Ovary (tissue), 9 donors: ENCODE data around the gene AQP3. TPM values are rescaled to one million over a fixed set of nuclear protein-coding genes. Genes with fewer than 3 reads are reported as not detected.

Experiments
- DNase-seq, 5 donors: peaks; one replicate each; pipeline ENCODE4 v3.0.0-alpha.2; 2019 to 2020
- H3K27ac ChIP-seq, 2 donors: fragments of 200-600 bp; one replicate each; pipeline versions ENCODE4 v1.5.1 to v1.8.0; 2019 to 2022
- H3K27me3 ChIP-seq: fragments of 200-600 bp; one replicate; pipeline ENCODE4 v1.8.0; 2022
- H3K36me3 ChIP-seq: fragments of 200-600 bp; sonication (generic); one replicate; pipeline ENCODE4 v1.5.1; 2019
- H3K4me1 ChIP-seq: one replicate; pipeline ENCODE4 v1.8.1; 2013; ENCODE audit warnings: mild to moderate bottlenecking, moderate library complexity; ENCODE audit not compliant: insufficient read depth
- H3K4me3 ChIP-seq: fragments of 200-600 bp; sonication (generic); one replicate; pipeline ENCODE4 v1.5.1; 2017
- H3K9me3 ChIP-seq, 2 donors: fragments of 200-600 bp in 1 of 2; sonication (generic) in 1 of 2; one replicate each; pipeline versions ENCODE4 v1.5.1 to v1.8.1; 2013 to 2019; ENCODE audit warnings: mild to moderate bottlenecking in 1 of 2, moderate library complexity in 1 of 2
- CTCF ChIP-seq, 3 donors: fragments of 450-650 bp in 2 of 3; fragments of 200-600 bp in 1 of 3; IDR thresholded peaks; one replicate each; pipeline versions ENCODE4 v1.5.1 to v1.8.0; 2016 to 2022; ENCODE audit warnings: antibody characterized with exemption in 3 of 3, mild to moderate bottlenecking in 1 of 3
- EP300 ChIP-seq: sonication (generic); formaldehyde crosslinking; IDR thresholded peaks from one replicate; pipeline ENCODE4 v1.6.1; 2017; ENCODE audit warnings: antibody characterized with exemption
- POLR2A ChIP-seq: fragments of 450-650 bp; IDR thresholded peaks from one replicate; pipeline ENCODE4 v1.6.1; 2017; ENCODE audit warnings: antibody characterized with exemption, mild to moderate bottlenecking, moderate library complexity
- WGBS, 3 donors: extraction: QIAGEN DNeasy Blood & Tissue Kit in 1 of 3; methylation state at CpG; one replicate each; pipeline versions ENCODE4 v1.1.5 to v1.1.7; 2013 to 2017; 5-methylcytosine and 5-hydroxymethylcytosine counted together
- intact Hi-C, 4 donors: fragments of 100-400 bp; cut with DNase I; formaldehyde crosslinking; loops; one replicate each; pipeline versions ENCODE4 v1.11.0 to v1.15.1; 2022 to 2023
- polyA plus RNA-seq, 2 donors: library from polyadenylated mRNA; stranded (reverse); fragments of 200-250 nt in 1 of 2; fragments of 350-450 nt in 1 of 2; fragmentation: Illumina TruSeq in 1 of 2; extraction: RNeasy Lipid Tissue Mini Kit (QIAGEN cat#74804) in 1 of 2; gene quantifications; one replicate each; pipeline ENCODE4 v1.2.3, GENCODE V29; 2013 to 2014
- total RNA-seq, 7 donors: library from RNA; depleted of rRNA in 2 of 7; stranded (reverse); fragments of >200 nt in 2 of 7; fragmentation: NEBNext Ultra II Directional in 3 of 7; extraction: Animal tissue kit (Norgen Biotek cat#: 25700) in 3 of 7; gene quantifications; one replicate each; pipeline versions ENCODE4 v1.1.0 to v1.2.4, GENCODE V29; 2016 to 2023
- donor health status: DM: no; HTN: no; CAD: no; lungs with moderate emphysema.
- donor health status: DM: no; HTN: no; CAD: no.
- donor health status: Bipolar disorder and iron deficiency.
- donor health status: DM: yes; HTN: yes; CAD: no.
- donor health status: DM: no; HTN: no; CAD: no.
- donor health status: DM: yes; HTN: yes; CAD: no.

Gene AQP3
- total and polyA plus RNA-seq, 9 donors: 5.6 to 47.2 (median 8.7) TPM

- no peaks in the 10 kb centered on the region for H3K36me3 ChIP-seq
- no peaks in the 10 kb centered on the region for H3K4me1 ChIP-seq
- no peaks in the 10 kb centered on the region for H3K9me3 ChIP-seq
- WGBS, 3 donors: 48 to 68% (median 50%) methylated on average over 2 of the region's 2 CpGs
- intact Hi-C loops: no loop called here
- H3K4me3 ChIP-seq: no peak overlapping the region
- H3K27me3 ChIP-seq: no peaks in the 10 kb centered on the region
- TF ChIP-seq CTCF (IDR thresholded peaks at IDR 0.05) (no peak), EP300 (no peak), POLR2A (no peak)
- H3K27ac ChIP-seq: no peak overlapping the region
- DNase-seq: no peak
Observed at GRCh38 chr9:33480106-33480505, 32.7 kb upstream of the AQP3 start.

GRCh38 chr9:33476503-33476902 is 29.1 kb upstream of the AQP3 start:
- Histone ChIP-seq H3K27ac (no peak overlapping the region), H3K4me3 (no peak overlapping the region), H3K9me3 (no peaks in the 10 kb centered on the region), H3K36me3 (no peaks in the 10 kb centered on the region), H3K4me1 (peaks cover 7% of the 10 kb centered on the region), H3K27me3 (no peaks in the 10 kb centered on the region)
- TF ChIP-seq CTCF (IDR thresholded peaks at IDR 0.05): no peak
- TF ChIP-seq EP300: no peak
- no peak for TF ChIP-seq POLR2A
- intact Hi-C loops: no loop called here
- DNase-seq: peak in 2 of 5 donors; percentile 4 to 13
- WGBS, 3 donors: 79 to 86% (median 83%) methylated on average over 10 of the region's 10 CpGs

- 85 to 91% (median 89%) methylated on average over 1 of the region's 1 CpG for WGBS, 3 donors
- intact Hi-C loops: no loop called here
- Histone ChIP-seq H3K4me1 (peaks cover 7% of the 10 kb centered on the region), H3K36me3 (no peaks in the 10 kb centered on the region), H3K27me3 (no peaks in the 10 kb centered on the region), H3K27ac (no peak overlapping the region), H3K9me3 (no peaks in the 10 kb centered on the region), H3K4me3 (no peak overlapping the region)
- peak in 1 of 5 donors; percentile 7 for DNase-seq
- TF ChIP-seq POLR2A (no peak), EP300 (no peak), CTCF (IDR thresholded peaks at IDR 0.05) (no peak)
Observed at GRCh38 chr9:33475357-33475756, 28.0 kb upstream of the AQP3 start.

- intact Hi-C loops: no loop called here
- TF ChIP-seq CTCF (IDR thresholded peaks at IDR 0.05) (no peak), POLR2A (peak; percentile 81)
- DNase-seq: peak; percentile 97 to 99 (median 99)
- 0% methylated on average over 32 of the region's 32 CpGs for WGBS, 3 donors
- Histone ChIP-seq H3K27ac (peak within 1 kb of the TSS in 1 of 2 donors; percentile 56), H3K27me3 (no peaks in the 10 kb centered on the region), H3K4me1 (peaks cover 7% of the 10 kb centered on the region), H3K9me3 (no peaks in the 10 kb centered on the region), H3K4me3 (peak within 1 kb of the TSS; percentile 88), H3K36me3 (no peaks in the 10 kb centered on the region)
Observed at GRCh38 chr9:33473643-33474352, 26.4 kb upstream of the AQP3 start, which contains the start of gene NOL6. NOL6 (minus strand) TSS chr9:33473924; CDS start chr9:33473842, 82 bp downstream.
